ENCODE measurements around the gene ARL6IP5.

DNA sequence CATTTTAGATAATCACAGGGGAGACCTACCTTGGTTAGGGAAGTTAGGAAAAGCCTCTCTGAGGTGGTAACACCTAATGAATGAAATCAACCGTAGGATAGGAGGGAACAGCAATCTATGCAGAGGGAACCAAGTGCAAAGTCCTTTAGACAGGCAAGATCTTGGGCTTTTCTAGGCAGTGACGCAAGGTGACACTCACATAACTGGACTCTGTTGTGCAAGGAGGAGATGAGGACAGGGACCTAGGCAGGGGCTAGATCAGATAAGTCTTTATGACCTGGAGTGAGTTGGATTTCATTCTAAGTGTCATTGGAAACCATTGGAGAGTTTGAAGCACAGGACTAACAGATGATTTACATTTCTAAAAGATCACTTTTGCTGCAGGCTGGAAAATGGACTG, 42.3 kb downstream of the ARL6IP5 start:
- TF ChIP-seq, protein P1, sequence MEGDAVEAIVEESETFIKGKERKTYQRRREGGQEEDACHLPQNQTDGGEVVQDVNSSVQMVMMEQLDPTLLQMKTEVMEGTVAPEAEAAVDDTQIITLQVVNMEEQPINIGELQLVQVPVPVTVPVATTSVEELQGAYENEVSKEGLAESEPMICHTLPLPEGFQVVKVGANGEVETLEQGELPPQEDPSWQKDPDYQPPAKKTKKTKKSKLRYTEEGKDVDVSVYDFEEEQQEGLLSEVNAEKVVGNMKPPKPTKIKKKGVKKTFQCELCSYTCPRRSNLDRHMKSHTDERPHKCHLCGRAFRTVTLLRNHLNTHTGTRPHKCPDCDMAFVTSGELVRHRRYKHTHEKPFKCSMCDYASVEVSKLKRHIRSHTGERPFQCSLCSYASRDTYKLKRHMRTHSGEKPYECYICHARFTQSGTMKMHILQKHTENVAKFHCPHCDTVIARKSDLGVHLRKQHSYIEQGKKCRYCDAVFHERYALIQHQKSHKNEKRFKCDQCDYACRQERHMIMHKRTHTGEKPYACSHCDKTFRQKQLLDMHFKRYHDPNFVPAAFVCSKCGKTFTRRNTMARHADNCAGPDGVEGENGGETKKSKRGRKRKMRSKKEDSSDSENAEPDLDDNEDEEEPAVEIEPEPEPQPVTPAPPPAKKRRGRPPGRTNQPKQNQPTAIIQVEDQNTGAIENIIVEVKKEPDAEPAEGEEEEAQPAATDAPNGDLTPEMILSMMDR (IDR thresholded peaks at IDR 0.05), result no peak
- TF ChIP-seq REST (IDR thresholded peaks at IDR 0.05; ENCODE audit: insufficient read depth in 1 of 2, low read depth in 2 of 2, low read length in 1 of 2), result no peak

Measured in Panc1 (cell line).